KBM-7 (cell line): ENCODE results near the gene LST1.

Source experiments
- DNase-seq: peaks from one replicate; pipeline ENCODE4 v3.0.0-alpha.2; 2015
- in situ Hi-C: fragments of 300-500 bp; cut with MboI; formaldehyde crosslinking; loops from 2 replicates; pipeline ENCODE4 v1.14.3; 2020; ENCODE audit warnings: low sequenced_read_pairs, low pct_unique_long_range_greater_than_20kb, mixed read lengths

Gene LST1

DNA sequence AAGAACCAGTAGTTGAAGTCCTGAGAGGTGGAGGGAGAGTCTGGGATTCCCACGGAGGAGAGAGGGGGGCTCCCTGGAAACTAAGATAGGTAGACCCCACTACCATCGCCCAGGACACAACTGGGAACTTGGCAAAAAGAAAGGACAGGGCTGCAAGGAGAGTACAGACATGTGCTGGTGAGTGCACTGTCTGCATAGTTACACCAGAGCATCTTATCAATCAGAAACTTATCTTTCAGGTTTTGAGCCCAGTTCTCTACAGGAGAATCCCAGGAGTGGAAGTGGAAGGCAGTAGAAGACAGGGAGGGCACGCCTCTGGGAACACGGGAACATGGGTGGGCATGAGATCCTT lies 26.5 kb upstream of the LST1 start:
- in situ Hi-C loops = no loop called here

GRCh38 chr6:31559958-31560696 lies 25.9 kb upstream of the LST1 start:
- DNase-seq = peak; percentile 84
- in situ Hi-C loops = no loop called here

More for the DNA sequence above, 26.5 kb upstream of the LST1 start:
- DNase-seq = no peak

DNA sequence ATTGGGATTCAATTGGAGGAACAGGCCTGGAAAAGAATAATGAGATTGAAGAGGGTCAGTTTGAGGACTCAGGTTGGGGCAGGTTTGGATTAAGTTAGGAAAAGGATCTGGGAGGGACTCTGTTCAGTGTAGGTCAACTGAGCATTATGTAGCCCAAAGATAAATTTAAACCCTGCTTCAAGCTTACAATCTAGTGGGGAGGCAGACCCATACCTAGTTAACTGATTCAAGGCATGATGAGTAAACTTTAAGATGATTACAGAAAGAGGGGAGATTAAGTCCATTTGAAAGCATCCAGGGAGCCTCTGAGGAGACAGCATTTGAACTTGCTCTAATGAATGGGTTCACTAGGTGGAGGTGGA lies 25.4 kb upstream of the LST1 start:
- in situ Hi-C loops = no loop called here
- DNase-seq = no peak

DNA sequence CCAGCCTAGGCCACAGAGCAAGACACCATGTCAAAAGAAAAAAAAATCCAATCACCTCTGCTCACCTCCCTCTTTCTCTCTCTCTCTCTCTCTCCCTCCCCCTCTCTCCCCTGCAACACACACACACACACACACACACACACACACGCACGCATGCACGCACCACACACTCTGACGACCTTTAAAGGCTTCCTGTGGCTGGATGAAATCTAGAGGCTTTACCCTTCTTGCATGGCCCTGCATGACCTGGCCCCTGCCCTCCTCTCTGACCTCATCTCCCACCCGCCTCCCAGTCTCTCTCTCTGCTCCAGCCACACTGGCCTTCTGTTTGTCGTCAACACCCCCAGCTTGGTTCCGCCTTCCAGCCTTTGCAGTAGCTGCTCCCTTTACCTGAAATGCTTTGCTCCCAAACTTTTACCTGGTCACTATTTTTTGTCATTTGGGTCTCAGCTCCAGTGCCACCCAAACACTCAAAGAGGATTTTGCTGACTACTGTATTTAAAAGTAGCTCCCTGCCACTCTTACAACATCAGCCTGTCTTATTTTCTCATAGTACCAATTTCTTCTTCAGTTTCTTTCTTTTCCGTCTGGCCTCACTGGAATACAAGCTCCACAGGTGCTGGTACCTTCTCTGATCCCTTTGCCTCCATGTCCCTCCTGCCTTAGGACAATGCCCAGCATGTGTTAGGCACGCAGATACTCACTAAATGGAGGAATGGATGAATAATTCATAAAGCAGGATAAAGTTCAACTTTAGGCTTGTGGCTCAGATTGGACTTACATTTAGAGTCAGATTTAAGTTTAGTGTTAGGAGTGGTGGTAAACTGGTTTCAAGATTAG lies 18.3 kb upstream of the LST1 start:
- DNase-seq = no peak
- in situ Hi-C loops = no loop called here

GRCh38 chr6:31568537-31568961 lies 17.5 kb upstream of the LST1 start:
- in situ Hi-C loops = no loop called here
- DNase-seq = no peak

DNA sequence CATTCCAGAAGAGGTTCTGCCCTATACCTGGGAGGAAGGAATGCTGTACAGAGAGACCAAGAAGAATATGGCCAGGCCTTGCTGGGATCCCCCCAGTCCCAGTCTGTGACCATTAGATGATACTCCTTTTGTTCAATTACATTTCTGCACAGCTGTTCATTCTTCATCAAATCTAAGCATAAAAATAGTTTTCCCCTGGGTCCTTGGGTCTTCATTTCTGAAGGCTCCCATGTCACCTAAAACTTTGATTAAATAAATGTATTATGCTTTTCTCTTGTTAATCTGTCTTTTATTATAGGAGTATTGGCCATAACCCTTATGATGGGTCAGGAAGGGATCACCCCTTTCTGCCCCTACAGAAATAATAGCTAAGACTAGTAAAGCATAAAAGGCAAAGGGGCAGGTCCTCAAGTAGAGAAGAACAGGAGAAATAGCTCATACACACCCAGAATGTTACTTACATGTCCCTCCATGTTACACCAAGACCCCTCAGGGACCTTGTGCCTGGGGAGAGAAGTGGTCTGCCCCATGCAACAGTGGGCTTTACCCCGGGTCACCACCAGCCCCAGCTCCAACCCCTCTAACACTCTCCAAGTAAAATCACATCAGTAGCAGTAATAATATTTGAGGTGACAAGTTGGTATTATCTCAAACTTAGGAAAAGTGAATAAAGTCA lies 16.1 kb upstream of the LST1 start:
- in situ Hi-C loops = no loop called here

GRCh38 chr6:31572041-31572911 lies 13.8 kb upstream of the LST1 start, which contains the start of gene LTA:
Gene LTA, plus strand, starts transcription at chr6:31572289. Its CDS starts 454 bp downstream, at chr6:31572743.
- no peak for DNase-seq
- in situ Hi-C loops = no loop called here

More for the DNA sequence above, 16.1 kb upstream of the LST1 start:
- no peak for DNase-seq

- DNase-seq = no peak
- in situ Hi-C loops = no loop called here
Observed at GRCh38 chr6:31573239-31574105, 12.6 kb upstream of the LST1 start.

DNA sequence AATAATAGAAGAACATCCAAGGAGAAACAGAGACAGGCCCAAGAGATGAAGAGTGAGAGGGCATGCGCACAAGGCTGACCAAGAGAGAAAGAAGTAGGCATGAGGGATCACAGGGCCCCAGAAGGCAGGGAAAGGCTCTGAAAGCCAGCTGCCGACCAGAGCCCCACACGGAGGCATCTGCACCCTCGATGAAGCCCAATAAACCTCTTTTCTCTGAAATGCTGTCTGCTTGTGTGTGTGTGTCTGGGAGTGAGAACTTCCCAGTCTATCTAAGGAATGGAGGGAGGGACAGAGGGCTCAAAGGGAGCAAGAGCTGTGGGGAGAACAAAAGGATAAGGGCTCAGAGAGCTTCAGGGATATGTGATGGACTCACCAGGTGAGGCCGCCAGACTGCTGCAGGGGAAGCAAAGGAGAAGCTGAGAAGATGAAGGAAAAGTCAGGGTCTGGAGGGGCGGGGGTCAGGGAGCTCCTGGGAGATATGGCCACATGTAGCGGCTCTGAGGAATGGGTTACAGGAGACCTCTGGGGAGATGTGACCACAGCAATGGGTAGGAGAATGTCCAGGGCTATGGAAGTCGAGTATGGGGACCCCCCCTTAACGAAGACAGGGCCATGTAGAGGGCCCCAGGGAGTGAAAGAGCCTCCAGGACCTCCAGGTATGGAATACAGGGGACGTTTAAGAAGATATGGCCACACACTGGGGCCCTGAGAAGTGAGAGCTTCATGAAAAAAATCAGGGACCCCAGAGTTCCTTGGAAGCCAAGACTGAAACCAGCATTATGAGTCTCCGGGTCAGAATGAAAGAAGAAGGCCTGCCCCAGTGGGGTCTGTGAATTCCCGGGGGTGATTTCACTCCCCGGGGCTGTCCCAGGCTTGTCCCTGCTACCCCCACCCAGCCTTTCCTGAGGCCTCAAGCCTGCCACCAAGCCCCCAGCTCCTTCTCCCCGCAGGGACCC lies 11.7 kb upstream of the LST1 start:
- in situ Hi-C loops = no loop called here
- no peak for DNase-seq

DNA sequence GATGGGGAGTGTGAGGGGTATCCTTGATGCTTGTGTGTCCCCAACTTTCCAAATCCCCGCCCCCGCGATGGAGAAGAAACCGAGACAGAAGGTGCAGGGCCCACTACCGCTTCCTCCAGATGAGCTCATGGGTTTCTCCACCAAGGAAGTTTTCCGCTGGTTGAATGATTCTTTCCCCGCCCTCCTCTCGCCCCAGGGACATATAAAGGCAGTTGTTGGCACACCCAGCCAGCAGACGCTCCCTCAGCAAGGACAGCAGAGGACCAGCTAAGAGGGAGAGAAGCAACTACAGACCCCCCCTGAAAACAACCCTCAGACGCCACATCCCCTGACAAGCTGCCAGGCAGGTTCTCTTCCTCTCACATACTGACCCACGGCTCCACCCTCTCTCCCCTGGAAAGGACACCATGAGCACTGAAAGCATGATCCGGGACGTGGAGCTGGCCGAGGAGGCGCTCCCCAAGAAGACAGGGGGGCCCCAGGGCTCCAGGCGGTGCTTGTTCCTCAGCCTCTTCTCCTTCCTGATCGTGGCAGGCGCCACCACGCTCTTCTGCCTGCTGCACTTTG lies 10.7 kb upstream of the LST1 start, which contains the start of gene TNF:
Gene TNF, plus strand, starts transcription at position 231 of the 567 bp plus-strand sequence. Its CDS starts 177 bp downstream, at position 408.
- DNase-seq = no peak

DNA sequence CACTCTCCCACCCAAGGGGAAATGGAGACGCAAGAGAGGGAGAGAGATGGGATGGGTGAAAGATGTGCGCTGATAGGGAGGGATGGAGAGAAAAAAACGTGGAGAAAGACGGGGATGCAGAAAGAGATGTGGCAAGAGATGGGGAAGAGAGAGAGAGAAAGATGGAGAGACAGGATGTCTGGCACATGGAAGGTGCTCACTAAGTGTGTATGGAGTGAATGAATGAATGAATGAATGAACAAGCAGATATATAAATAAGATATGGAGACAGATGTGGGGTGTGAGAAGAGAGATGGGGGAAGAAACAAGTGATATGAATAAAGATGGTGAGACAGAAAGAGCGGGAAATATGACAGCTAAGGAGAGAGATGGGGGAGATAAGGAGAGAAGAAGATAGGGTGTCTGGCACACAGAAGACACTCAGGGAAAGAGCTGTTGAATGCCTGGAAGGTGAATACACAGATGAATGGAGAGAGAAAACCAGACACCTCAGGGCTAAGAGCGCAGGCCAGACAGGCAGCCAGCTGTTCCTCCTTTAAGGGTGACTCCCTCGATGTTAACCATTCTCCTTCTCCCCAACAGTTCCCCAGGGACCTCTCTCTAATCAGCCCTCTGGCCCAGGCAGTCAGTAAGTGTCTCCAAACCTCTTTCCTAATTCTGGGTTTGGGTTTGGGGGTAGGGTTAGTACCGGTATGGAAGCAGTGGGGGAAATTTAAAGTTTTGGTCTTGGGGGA lies 10.0 kb upstream of the LST1 start:
- in situ Hi-C loops = no loop called here
- no peak for DNase-seq

More for the DNA sequence above, 10.7 kb upstream of the LST1 start, which contains the start of gene TNF:
- in situ Hi-C loops = no loop called here

GRCh38 chr6:31576897-31577578 lies 9.0 kb upstream of the LST1 start:
- in situ Hi-C loops = no loop called here
- DNase-seq = no peak

DNA sequence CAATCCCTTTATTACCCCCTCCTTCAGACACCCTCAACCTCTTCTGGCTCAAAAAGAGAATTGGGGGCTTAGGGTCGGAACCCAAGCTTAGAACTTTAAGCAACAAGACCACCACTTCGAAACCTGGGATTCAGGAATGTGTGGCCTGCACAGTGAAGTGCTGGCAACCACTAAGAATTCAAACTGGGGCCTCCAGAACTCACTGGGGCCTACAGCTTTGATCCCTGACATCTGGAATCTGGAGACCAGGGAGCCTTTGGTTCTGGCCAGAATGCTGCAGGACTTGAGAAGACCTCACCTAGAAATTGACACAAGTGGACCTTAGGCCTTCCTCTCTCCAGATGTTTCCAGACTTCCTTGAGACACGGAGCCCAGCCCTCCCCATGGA lies 8.5 kb upstream of the LST1 start:
- in situ Hi-C loops = no loop called here
- no peak for DNase-seq

DNA sequence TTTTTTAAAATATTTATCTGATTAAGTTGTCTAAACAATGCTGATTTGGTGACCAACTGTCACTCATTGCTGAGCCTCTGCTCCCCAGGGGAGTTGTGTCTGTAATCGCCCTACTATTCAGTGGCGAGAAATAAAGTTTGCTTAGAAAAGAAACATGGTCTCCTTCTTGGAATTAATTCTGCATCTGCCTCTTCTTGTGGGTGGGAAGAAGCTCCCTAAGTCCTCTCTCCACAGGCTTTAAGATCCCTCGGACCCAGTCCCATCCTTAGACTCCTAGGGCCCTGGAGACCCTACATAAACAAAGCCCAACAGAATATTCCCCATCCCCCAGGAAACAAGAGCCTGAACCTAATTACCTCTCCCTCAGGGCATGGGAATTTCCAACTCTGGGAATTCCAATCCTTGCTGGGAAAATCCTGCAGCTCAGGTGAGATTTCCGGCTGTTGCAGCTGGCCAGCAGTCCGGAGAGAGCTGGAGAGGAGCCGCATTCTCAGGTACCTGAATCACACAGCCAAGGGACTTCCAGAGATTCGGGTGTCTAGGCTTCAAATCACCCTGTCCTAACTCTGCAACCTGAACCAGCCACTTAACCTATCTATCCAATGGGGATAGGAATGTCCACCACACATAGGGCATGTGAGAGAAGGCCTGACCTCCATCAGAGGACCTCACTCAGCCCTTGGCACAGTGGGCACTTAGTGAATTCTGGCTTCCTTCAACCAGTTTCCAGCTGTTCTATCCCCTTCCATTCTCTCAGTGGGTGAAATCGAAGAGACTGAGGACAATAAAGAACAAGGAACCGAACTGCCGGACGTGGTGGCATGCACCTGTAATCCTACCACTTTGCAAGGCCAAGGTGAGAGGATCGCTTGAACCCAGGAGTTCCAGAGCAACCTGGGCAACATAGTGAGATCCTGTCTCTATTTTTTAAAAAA lies 7.6 kb upstream of the LST1 start:
- in situ Hi-C loops = no loop called here
- no peak for DNase-seq

DNA sequence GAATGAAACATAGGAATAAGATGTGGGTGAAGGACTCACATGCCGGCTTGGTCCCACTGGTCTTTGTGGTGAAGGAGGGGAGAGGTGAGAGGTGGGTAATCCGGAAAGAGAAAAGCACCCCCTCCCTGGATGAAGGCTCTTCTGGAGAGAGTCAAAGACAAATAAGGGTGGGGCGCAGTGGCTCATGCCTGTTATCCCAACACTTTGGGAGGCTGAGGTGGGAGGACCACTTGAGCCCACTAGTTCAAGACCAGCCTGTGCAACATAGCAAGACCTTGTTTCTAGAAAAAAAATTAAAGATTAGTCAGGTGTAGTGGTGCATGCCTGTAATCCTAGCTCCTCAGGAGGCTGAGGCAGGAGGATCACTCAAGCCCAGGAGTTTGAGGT lies 7.0 kb upstream of the LST1 start:
- no peak for DNase-seq
- in situ Hi-C loops = no loop called here
